Measurements from ENCODE around the gene ANK3. TPM values are rescaled to one million over a fixed set of nuclear protein-coding genes. Genes with fewer than 3 reads are reported as not detected.

ANK3 gene
- total RNA-seq, 1 experiment from 2014 or later = 15.3 TPM

- Histone ChIP-seq H3K4me2 (ENCODE audit: low read length) (no peak overlapping the region), H3K9me3 (ENCODE audit: control insufficient read depth in 1 of 2, insufficient read depth in 1 of 2, low read depth in 1 of 2, low read length in 2 of 2) (no peaks in the 10 kb centered on the region), H3K27me3 (ENCODE audit: insufficient read depth, low read length) (no peaks in the 10 kb centered on the region), H3K4me1 (ENCODE audit: control insufficient read depth in 1 of 2, insufficient read depth in 2 of 2, low read length in 2 of 2) (peaks cover 0 to 21% of the 10 kb centered on the region in 2 experiments; a peak in 2 of 4 replicates), H2AFZ (ENCODE audit: low read depth, low read length, poor library complexity, severe bottlenecking) (no peak overlapping the region), H3K27ac (ENCODE audit: low read depth, low read length) (no peak overlapping the region), H3K9ac (ENCODE audit: low read length) (no peak overlapping the region), H3K36me3 (ENCODE audit: control insufficient read depth in 1 of 2, insufficient read depth in 2 of 2, low read length in 2 of 2) (no peaks in the 10 kb centered on the region), H4K20me1 (ENCODE audit: insufficient read depth) (no peaks in the 10 kb centered on the region), H3K4me3 (replicated peaks in 1 of 2; ENCODE audit: low read depth in 1 of 2, low read length in 2 of 2) (no peak overlapping the region), H3K79me2 (ENCODE audit: insufficient read depth, low read length) (no peaks in the 10 kb centered on the region), H3K9me2 (ENCODE audit: insufficient read depth) (no peaks in the 10 kb centered on the region)
- intact Hi-C loops (cut with micrococcal nuclease) = no loop called here
- ChIA-PET CTCF (interaction anchor here (2.1 kb wide), 1 partner anchor 10 kb away, joined by 9 read pairs; no protein-coding TSS in a partner anchor), POLR2A (no interaction called here), RAD21 (ENCODE audit: low non-redundant PET in 1 of 2, low total read pairs in 2 of 2, uncharacterized antibody in 2 of 2, unreplicated experiment in 2 of 2) (no interaction called here)
- ATAC-seq (no peak), DNase-seq (ENCODE audit: low read depth, low spot score) (no peak)
- TF ChIP-seq SP1 (IDR thresholded peaks at IDR 0.05; ENCODE audit: low read depth) (no peak), CTCF (IDR thresholded peaks at IDR 0.05 in 2 of 3, conservative IDR thresholded peaks at IDR 0.05 in 1 of 3; ENCODE audit: borderline replicate concordance in 1 of 3, insufficient read depth in 1 of 3, low read depth in 2 of 3, low read length in 2 of 3) (peak in 1 of 3 experiments; percentile 26; a peak in 1 of 6 replicates)
- no TSS peak for BruUV-seq (replicated peaks)
Observed at GRCh38 chr10:60124536-60124935, 265.1 kb downstream of the ANK3 start.

- RAD21 ChIA-PET (ENCODE audit: low non-redundant PET in 1 of 2, low total read pairs in 2 of 2, uncharacterized antibody in 2 of 2, unreplicated experiment in 2 of 2) = no interaction called here
- Histone ChIP-seq H3K27ac (ENCODE audit: low read depth, low read length) (no peak overlapping the region), H3K4me1 (ENCODE audit: control insufficient read depth in 1 of 2, insufficient read depth in 2 of 2, low read length in 2 of 2) (peaks cover 0 to 21% of the 10 kb centered on the region in 2 experiments; a peak in 2 of 4 replicates), H3K27me3 (ENCODE audit: insufficient read depth, low read length) (no peaks in the 10 kb centered on the region), H3K9me3 (ENCODE audit: control insufficient read depth in 1 of 2, insufficient read depth in 1 of 2, low read depth in 1 of 2, low read length in 2 of 2) (no peaks in the 10 kb centered on the region), H3K79me2 (ENCODE audit: insufficient read depth, low read length) (no peaks in the 10 kb centered on the region), H3K36me3 (ENCODE audit: control insufficient read depth in 1 of 2, insufficient read depth in 2 of 2, low read length in 2 of 2) (no peaks in the 10 kb centered on the region), H2AFZ (ENCODE audit: low read depth, low read length, poor library complexity, severe bottlenecking) (no peak overlapping the region), H4K20me1 (ENCODE audit: insufficient read depth) (no peaks in the 10 kb centered on the region), H3K4me2 (ENCODE audit: low read length) (peak overlapping the region; percentile 70), H3K9me2 (ENCODE audit: insufficient read depth) (no peaks in the 10 kb centered on the region), H3K9ac (ENCODE audit: low read length) (no peak overlapping the region), H3K4me3 (replicated peaks in 1 of 2; ENCODE audit: low read depth in 1 of 2, low read length in 2 of 2) (no peak overlapping the region)
- DNase-seq (ENCODE audit: low read depth, low spot score) = no peak
- CTCF ChIA-PET = interaction anchor here (2.1 to 2.2 kb wide), 2 partner anchors 9 to 85 kb away, joined by 5 to 9 read pairs; no protein-coding TSS in a partner anchor
- no peak for ATAC-seq
- no TSS peak for BruUV-seq (replicated peaks)
- intact Hi-C loops (cut with micrococcal nuclease) = no loop called here
- POLR2A ChIA-PET = no interaction called here
- TF ChIP-seq ELF1 (IDR thresholded peaks at IDR 0.05; ENCODE audit: borderline replicate concordance, low read depth) (no peak), POLR2AphosphoS5 (IDR thresholded peaks at IDR 0.05; ENCODE audit: low read depth, low read length) (no peak), CBX3 (IDR thresholded peaks at IDR 0.05; ENCODE audit: low read depth) (no peak), YY1 (IDR thresholded peaks at IDR 0.05; ENCODE audit: extremely low read depth, insufficient replicate concordance, low read depth, low read length) (no peak), ZBTB33 (IDR thresholded peaks at IDR 0.05; ENCODE audit: extremely low read depth, insufficient replicate concordance, low read length) (no peak), EZH2 (IDR thresholded peaks at IDR 0.05) (no peak), POLR2A (IDR thresholded peaks at IDR 0.05; ENCODE audit: borderline replicate concordance, extremely low read depth, insufficient read depth, insufficient read length) (no peak), CTCF (IDR thresholded peaks at IDR 0.05 in 2 of 3, conservative IDR thresholded peaks at IDR 0.05 in 1 of 3; ENCODE audit: borderline replicate concordance in 1 of 3, insufficient read depth in 1 of 3, low read depth in 2 of 3, low read length in 2 of 3) (no peak), FOSL1 (IDR thresholded peaks at IDR 0.05; ENCODE audit: low read depth) (no peak), SRF (IDR thresholded peaks at IDR 0.05; ENCODE audit: low read depth) (no peak), EZH2phosphoT487 (IDR thresholded peaks at IDR 0.05; ENCODE audit: borderline replicate concordance) (no peak), ZNF274 (IDR thresholded peaks at IDR 0.05; ENCODE audit: low read depth, low read length) (no peak)
Observed at GRCh38 chr10:60123668-60124067, 266.0 kb downstream of the ANK3 start.
